ENCODE data around the gene OVOL2.

Gene OVOL2

GRCh38 chr20:17993546-17993945, 64.2 kb downstream of the OVOL2 start:
- no peak for TF ChIP-seq ZNF274 (IDR thresholded peaks at IDR 0.05; ENCODE audit: low read depth, low read length)
- no peak overlapping the region for H3K4me3 ChIP-seq (ENCODE audit: low read length)

- H3K4me3 ChIP-seq (ENCODE audit: low read length) = no peak overlapping the region
- TF ChIP-seq ZNF274 (IDR thresholded peaks at IDR 0.05; ENCODE audit: low read depth, low read length) = no peak
These were observed 64.7 kb downstream of the OVOL2 start for GRCh38 chr20:17992847-17993513.

GRCh38 chr20:17992224-17992637, 65.5 kb downstream of the OVOL2 start:
- TF ChIP-seq ZNF274 (IDR thresholded peaks at IDR 0.05; ENCODE audit: low read depth, low read length) = no peak
- no peak overlapping the region for H3K4me3 ChIP-seq (ENCODE audit: low read length)

- no peak for TF ChIP-seq ZNF274 (IDR thresholded peaks at IDR 0.05; ENCODE audit: low read depth, low read length)
- H3K4me3 ChIP-seq (ENCODE audit: low read length) = no peak overlapping the region
These were observed 67.3 kb downstream of the OVOL2 start for GRCh38 chr20:17990278-17990972.

- no peak overlapping the region for H3K4me3 ChIP-seq (ENCODE audit: low read length)
- TF ChIP-seq ZNF274 (IDR thresholded peaks at IDR 0.05; ENCODE audit: low read depth, low read length) = no peak
These were observed 69.7 kb downstream of the OVOL2 start for GRCh38 chr20:17987988-17988387.

- no peak for TF ChIP-seq ZNF274 (IDR thresholded peaks at IDR 0.05; ENCODE audit: low read depth, low read length)
- H3K4me3 ChIP-seq (ENCODE audit: low read length) = no peak overlapping the region
These were observed 72.2 kb downstream of the OVOL2 start for GRCh38 chr20:17985388-17986018.

- no peak for TF ChIP-seq ZNF274 (IDR thresholded peaks at IDR 0.05; ENCODE audit: low read depth, low read length)
- no peak overlapping the region for H3K4me3 ChIP-seq (ENCODE audit: low read length)
These were observed 81.4 kb downstream of the OVOL2 start for GRCh38 chr20:17976305-17976704.

Data from GM08714 (cell line).